H1 (cell line): ENCODE measurements around the gene FGFR2.

ENCODE experiments used
- ASH2L ChIP-seq: fragments of 200-600, 300-600 bp; sonication (generic); IDR thresholded peaks from one replicate; pipeline ENCODE4 v1.7.1; 2017; ENCODE audit warnings: low read length
- ATF3 ChIP-seq: IDR thresholded peaks from 2 replicates; pipeline ENCODE4 v1.6.1; 2011; ENCODE audit warnings: low read depth, mild to moderate bottlenecking, low read length; ENCODE audit not compliant: insufficient read depth
- CTCF ChIP-seq, 3 experiments: IDR thresholded peaks; 1 replicate in 2 of 3; 2 replicates in 1 of 3; pipeline versions ENCODE4 v1.5.1 to v1.6.1; 2011; ENCODE audit warnings: low read length in 3 of 3, mild to moderate bottlenecking in 3 of 3, inconsistent platforms in 2 of 3, low read depth in 1 of 3, moderate library complexity in 1 of 3; ENCODE audit not compliant: insufficient read depth in 1 of 3; ENCODE audit errors: control extremely low read depth in 1 of 3
- E2F6 ChIP-seq: IDR thresholded peaks from 2 replicates; pipeline ENCODE4 v1.6.1; 2012; ENCODE audit warnings: inconsistent platforms
- EP300 ChIP-seq, 2 experiments: IDR thresholded peaks; 1 replicate in 1 of 2; 2 replicates in 1 of 2; pipeline ENCODE4 v1.6.1; 2011 to 2012; ENCODE audit warnings: low read depth in 2 of 2, low read length in 2 of 2, mild to moderate bottlenecking in 2 of 2, borderline replicate concordance in 1 of 2, inconsistent platforms in 1 of 2, moderate library complexity in 1 of 2
- EZH2 ChIP-seq: fragments of 200-600 bp; sonication (generic); IDR thresholded peaks from 2 replicates; pipeline ENCODE4 v1.7.1; 2012; ENCODE audit warnings: low read depth, mild to moderate bottlenecking, moderate library complexity, low read length, inconsistent platforms; ENCODE audit not compliant: severe bottlenecking
- MAFK ChIP-seq: IDR thresholded peaks from 2 replicates; pipeline ENCODE4 v1.6.1; 2012; ENCODE audit warnings: low read depth, mild to moderate bottlenecking, improper control_type of control experiment, low read length
- POLR2A ChIP-seq, 2 experiments: IDR thresholded peaks; 1 replicate in 1 of 2; 2 replicates in 1 of 2; pipeline ENCODE4 v1.6.1; 2011; ENCODE audit warnings: low read depth in 2 of 2, low read length in 2 of 2, mild to moderate bottlenecking in 2 of 2; ENCODE audit errors: control extremely low read depth in 1 of 2
- POLR2AphosphoS5 ChIP-seq: IDR thresholded peaks from 2 replicates; pipeline ENCODE4 v1.6.1; 2011; ENCODE audit warnings: low read depth, low read length
- POU5F1 ChIP-seq: IDR thresholded peaks from 2 replicates; pipeline ENCODE4 v1.6.1; 2011; ENCODE audit warnings: low read depth, mild to moderate bottlenecking, low read length, moderate library complexity
- SIN3A ChIP-seq, 2 experiments: IDR thresholded peaks in 1 of 2; conservative IDR thresholded peaks in 1 of 2; 2 replicates each; pipeline ENCODE4 v1.6.1; 2011 to 2012; ENCODE audit warnings: low read length in 2 of 2, improper control_type of control experiment in 1 of 2, low read depth in 1 of 2, mild to moderate bottlenecking in 1 of 2
- SP1 ChIP-seq: IDR thresholded peaks from 2 replicates; pipeline ENCODE4 v1.6.1; 2011; ENCODE audit warnings: low read depth, low read length
- SP2 ChIP-seq: IDR thresholded peaks from 2 replicates; pipeline ENCODE4 v1.6.1; 2012; ENCODE audit warnings: mild to moderate bottlenecking, low read length, inconsistent platforms
- YY1 ChIP-seq: IDR thresholded peaks from 2 replicates; pipeline ENCODE4 v1.6.1; 2011; ENCODE audit warnings: low read depth, mild to moderate bottlenecking, low read length

GRCh38 chr10:121628859-121629258 lies 30.6 kb upstream of the FGFR2 start:
- TF ChIP-seq CTCF (IDR thresholded peaks at IDR 0.05; ENCODE audit: control extremely low read depth in 1 of 3, insufficient read depth in 1 of 3, low read depth in 1 of 3, low read length in 3 of 3), result peak in 1 of 3 experiments; percentile 7; a peak in 1 of 4 replicates
- no peak for TF ChIP-seq POLR2AphosphoS5
- TF ChIP-seq EZH2, result no peak
- TF ChIP-seq POLR2A (IDR thresholded peaks at IDR 0.05; ENCODE audit: control extremely low read depth in 1 of 2, low read depth in 2 of 2, low read length in 2 of 2), result no peak
- no peak for TF ChIP-seq MAFK
- no peak for TF ChIP-seq YY1
- no peak for TF ChIP-seq SIN3A (conservative IDR thresholded peaks at IDR 0.05 in 1 of 2, IDR thresholded peaks at IDR 0.05 in 1 of 2; ENCODE audit: low read depth in 1 of 2, low read length in 2 of 2)
- no peak for TF ChIP-seq POU5F1
- TF ChIP-seq SP2, result no peak
- TF ChIP-seq SP1, result no peak
- no peak for TF ChIP-seq E2F6
- no peak for TF ChIP-seq ATF3
- TF ChIP-seq ASH2L, result no peak
- TF ChIP-seq EP300 (IDR thresholded peaks at IDR 0.05; ENCODE audit: borderline replicate concordance in 1 of 2, low read depth in 2 of 2, low read length in 2 of 2), result no peak
